Activated CD4-positive, CD25-positive, alpha-beta regulatory T cell treated with anti-CD3 and anti-CD28 coated beads, Interleukin-2, amount 50 U/mL, for 16 hours (primary cell): ENCODE data around the gene SIPA1L3.
"Not testable (repeated sequence)": the region's sequence is repeated elsewhere in the genome, so short reads cannot be mapped to it uniquely, and the experiment has no call there.

Experiments
- DNase-seq: peaks from one replicate; pipeline ENCODE4 v3.0.0-alpha.2; 2020; ENCODE audit warnings: low read depth, low spot score

Gene SIPA1L3

GRCh38 chr19:37906869-37907734 lies at the start of gene SIPA1L3:
Gene SIPA1L3, plus strand, starts transcription at chr19:37907208. Its CDS starts 174,358 bp downstream, at chr19:38081566.
- peak; percentile 87 for DNase-seq

DNA sequence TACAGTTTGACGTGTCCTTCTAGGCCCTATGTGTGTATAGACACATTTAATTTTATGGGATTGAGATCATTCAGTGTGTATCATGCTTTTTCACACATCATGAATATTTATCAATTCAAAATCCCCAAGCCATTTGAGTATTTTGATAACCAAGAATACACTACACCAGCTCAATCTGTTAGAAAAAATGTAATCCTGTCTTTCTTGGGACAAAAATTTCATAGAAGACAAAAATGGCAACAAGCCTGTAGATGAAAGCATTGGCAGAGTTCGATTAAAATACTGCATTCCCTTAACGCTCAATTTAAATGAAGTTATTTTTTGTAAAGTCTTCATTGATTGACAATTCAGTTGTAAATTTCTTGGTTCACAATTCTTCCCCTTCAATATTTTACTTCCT lies 42.5 kb upstream of the SIPA1L3 start:
- no peak for DNase-seq

GRCh38 chr19:37865930-37866329 lies 41.1 kb upstream of the SIPA1L3 start:
- not testable (repeated sequence) for DNase-seq

GRCh38 chr19:37867831-37868230 lies 39.2 kb upstream of the SIPA1L3 start:
- no peak for DNase-seq

GRCh38 chr19:37869766-37870340 lies 37.2 kb upstream of the SIPA1L3 start:
- no peak for DNase-seq

DNA sequence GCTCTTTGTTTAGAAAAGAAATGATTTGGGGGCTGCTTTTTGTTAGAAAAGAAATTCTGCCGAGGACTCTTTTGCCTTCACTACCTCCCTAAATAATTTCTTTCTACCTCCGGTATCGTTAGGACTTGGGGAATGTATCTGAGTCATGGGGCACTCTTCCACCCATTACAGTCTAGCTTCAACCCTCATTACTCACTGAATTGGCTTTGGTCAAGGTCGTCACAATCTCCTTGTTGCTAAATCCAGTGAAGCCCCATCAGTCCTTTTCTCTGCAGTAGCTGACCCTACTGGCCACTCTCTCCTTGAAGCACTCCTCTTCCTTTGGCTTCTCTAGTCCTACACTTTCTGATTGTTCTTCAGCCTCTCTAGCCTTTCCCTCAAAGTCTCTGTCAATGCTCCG lies 34.6 kb upstream of the SIPA1L3 start:
- DNase-seq: no peak

DNA sequence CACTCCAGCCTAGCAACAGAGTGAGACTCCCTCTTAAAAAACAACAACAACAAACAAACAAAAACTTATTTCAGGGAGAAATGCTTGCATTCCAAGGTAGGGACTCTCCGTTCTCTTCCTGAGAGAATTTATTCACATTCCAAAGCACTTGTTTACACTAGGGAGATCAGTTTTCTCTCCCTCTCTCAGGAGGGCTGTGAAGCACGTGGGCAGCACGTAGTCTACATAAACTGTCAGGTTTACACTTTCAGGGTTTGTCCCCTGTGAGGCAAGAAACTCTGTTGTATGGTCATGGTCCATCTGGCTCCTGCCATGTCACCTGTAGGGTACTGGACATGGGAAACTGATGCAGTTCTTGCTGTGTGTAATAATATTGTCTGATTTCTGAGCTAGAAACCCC lies 32.2 kb upstream of the SIPA1L3 start:
- no peak for DNase-seq

DNA sequence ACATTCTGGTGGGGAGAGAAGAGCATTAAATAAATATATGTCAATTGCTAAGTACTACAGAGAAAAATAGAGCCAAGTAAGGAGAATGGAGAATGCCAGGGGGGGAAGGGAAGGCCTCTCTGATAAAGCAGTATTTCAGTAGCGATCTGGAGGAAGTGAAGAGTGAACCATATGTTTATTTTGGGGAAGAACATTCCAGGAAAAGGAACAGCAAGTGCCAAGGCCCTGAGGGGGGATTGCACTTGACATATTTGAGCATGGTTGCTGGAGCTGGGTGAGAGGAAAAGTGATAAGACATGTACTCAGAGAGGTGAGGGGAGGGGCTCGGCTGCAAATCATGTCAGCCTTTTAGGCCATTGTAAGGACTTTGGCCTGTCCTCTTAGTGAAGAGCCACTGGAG lies 31.0 kb upstream of the SIPA1L3 start:
- DNase-seq: no peak

DNA sequence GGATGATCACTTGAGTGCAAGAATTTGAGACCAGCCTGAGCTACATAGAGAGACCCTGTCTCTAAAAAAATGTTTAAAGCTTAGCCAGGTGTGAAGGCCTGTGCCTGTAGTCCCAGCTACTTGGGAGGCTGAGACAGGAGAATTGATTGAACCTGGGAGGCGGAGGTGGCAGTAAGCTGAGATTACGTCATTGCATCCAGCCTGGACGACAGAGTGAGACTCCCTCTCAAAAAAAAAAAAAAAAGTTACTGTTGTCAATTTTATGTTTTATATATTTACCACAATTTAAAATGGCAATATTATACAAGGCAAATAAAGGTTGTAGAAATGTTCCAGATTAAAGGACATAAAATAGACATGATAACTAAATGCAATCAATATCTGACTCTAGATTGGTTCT lies 29.9 kb upstream of the SIPA1L3 start:
- no peak for DNase-seq

DNA sequence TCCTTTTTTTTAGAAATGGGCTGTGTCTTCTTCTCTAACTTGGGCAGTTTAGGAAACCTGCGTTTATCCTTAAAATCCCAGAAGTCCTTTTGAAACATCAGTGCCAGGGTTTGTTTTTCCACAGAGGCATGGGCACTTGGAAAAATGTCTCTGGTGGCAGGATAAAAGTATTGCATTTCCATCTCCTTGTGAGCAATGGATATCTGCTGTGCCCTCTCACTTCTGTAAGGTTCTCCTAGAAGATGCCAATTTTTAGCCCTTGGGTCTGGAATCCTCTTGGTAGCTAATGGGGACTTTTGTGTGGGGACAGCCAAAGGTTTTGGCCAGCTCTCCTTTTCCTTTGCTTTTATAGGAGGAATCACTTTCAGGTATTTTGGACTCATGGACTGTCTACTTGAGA lies 21.6 kb upstream of the SIPA1L3 start:
- no peak for DNase-seq

GRCh38 chr19:37886571-37886970 lies 20.4 kb upstream of the SIPA1L3 start:
- no peak for DNase-seq

GRCh38 chr19:37893845-37894575 lies 13.0 kb upstream of the SIPA1L3 start:
- no peak for DNase-seq

DNA sequence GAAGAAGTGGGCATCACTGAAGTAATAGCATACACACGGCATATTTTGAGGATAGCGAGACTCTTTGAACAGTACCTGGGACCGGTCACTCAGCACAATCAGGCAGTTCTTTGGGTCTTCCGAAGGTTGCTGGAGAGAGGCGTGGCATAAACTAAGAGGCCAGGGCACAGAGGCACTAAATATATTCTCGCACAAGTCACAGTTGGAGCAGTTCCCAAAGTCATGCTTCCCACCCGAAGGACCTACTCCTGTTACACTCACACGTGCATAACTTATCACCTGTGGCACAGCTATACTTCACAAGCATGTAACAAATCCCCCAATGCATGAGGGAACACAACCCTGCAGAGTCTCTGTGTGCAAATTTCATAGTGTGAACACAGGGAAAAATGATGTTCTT lies 10.8 kb upstream of the SIPA1L3 start:
- no peak for DNase-seq

DNA sequence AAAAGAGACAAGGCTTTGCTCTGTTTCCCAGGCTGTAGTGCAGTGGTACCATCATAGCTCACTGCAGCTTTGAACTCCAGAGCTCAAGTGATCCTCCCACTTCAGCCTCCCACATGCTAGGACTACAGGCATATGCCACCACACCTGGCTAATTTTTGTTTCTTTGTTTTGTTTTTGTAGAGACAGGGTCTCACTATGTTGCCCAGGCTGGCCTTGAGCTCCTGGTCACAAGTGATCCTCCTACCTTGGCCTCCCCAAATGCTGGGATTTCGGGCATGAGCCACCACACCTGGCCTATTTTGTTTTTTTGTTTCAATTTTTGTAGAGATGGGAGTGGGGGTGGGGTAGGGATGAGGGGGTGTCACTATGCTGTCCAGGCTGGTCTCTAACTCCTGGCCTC lies 7.6 kb upstream of the SIPA1L3 start:
- DNase-seq: no peak

DNA sequence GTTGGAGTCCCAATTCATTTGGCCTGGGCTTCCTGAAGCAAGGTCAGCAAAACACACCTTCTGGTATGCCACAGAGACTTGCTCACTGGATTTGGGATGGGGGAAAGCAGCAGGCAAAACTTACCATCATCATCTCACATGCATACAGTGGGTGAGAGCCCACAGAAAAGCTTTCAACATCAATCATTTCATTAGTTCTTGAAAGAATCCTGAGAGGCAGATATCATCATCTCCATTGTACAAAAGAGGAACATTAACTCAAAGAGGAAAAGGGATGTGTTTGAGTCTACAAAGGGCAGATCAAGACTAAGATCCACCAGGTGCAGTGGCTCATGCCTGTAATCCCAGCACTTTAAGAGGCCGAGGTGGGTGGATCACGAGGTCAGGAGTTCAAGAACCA lies 7.0 kb upstream of the SIPA1L3 start:
- DNase-seq: no peak

- DNase-seq: peak; percentile 64
These were observed 4.3 kb upstream of the SIPA1L3 start for GRCh38 chr19:37902668-37903067.

DNA sequence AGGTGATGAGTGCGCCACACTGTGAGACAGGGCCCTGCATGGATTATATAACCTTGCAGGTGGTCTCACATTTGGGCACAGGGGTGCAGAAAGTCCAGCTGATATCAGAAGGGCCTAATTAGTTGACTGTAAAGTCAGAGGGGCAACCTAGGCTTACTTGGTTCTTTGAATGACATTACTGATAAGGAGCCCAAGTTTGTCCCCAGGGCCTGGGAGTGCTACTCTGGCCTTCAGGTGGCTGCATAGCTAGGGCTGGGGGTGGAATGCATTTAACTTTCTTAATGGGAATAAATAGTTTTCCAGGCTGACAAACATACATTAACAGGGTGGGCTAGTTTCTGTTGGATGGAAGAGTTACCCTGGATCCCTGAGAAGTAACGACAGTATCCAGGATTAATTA lies 3.9 kb upstream of the SIPA1L3 start:
- DNase-seq: no peak

DNA sequence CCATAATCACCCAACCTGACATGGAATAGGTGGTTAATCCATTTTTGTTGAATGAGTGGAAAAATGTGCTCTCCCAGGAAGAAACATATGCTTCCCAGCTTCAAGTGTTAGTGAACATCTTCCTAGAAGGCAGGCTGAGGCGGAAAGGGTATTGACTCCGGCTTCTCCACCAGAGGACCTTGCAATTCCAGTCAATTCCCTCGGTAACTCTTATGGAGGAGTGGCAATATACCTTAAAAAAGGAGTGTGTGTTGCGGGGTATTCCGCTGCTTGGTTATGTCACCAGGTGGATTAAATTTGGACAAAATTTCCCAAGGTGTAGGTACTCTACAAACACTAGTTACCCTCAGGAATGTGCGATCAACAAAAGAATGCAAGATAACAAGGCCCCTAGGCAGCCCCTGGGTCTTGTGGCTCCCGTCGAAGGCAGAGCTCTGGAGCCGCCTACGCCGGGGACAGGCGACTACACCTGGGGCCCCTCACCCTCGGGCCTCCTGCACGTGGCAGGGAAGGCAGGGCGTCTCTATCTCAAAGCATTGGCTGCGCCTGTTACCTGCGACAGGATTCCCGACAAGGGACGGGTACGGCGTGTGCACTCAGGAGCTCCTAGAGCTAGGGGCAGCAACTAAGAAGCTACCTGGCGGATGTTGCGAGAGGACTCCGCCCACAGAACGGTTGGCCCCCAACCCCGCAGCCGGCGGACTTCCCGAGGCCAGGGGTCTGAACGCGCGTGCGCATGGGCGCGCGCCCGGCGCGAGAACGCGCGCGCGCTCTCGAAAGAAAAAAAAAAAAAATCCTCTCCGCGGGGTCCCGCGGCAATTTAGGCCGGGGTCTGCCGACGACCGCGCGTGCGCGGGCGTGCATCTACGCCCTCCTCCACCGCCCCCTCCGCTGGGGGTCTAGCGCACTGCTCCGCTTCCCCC lies 801 bp upstream of the SIPA1L3 start, which contains the start of gene WDR87:
WDR87 (minus strand) TSS at position 649 of the 923 bp plus-strand sequence. CDS start 8,355 bp downstream, outside the sequence.
- no peak for DNase-seq

- DNase-seq: no peak
These were observed 887 bp downstream of the SIPA1L3 start for GRCh38 chr19:37907735-37908455.

DNA sequence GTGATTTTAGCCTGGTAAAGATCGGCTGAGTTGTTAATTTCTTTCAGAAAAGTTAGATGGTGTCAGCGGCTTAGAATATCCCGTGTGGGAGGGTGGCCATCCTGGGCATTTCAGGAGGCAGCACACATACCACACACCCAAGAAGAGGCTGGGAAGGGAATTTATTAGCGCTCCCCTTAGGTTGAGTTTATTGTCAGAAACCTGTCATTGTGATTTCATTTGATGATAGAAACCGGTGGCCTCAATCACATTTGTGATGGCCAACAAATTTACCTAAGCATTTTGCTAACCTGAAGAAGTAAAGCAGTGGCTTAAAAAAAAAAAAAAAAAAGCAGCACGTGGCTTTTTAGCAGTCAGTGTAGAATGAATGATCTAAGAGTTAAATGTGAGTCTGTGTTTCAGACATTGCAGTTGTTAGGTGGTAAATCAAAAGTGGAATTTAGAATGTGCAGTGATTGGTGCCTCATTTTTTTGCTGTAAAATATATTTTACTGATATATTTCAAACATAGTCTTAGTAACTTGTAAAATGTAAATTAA lies 2.7 kb downstream of the SIPA1L3 start:
- DNase-seq: no peak
